ENCODE data around the gene ZBTB40.

ZBTB40 gene, protein sequence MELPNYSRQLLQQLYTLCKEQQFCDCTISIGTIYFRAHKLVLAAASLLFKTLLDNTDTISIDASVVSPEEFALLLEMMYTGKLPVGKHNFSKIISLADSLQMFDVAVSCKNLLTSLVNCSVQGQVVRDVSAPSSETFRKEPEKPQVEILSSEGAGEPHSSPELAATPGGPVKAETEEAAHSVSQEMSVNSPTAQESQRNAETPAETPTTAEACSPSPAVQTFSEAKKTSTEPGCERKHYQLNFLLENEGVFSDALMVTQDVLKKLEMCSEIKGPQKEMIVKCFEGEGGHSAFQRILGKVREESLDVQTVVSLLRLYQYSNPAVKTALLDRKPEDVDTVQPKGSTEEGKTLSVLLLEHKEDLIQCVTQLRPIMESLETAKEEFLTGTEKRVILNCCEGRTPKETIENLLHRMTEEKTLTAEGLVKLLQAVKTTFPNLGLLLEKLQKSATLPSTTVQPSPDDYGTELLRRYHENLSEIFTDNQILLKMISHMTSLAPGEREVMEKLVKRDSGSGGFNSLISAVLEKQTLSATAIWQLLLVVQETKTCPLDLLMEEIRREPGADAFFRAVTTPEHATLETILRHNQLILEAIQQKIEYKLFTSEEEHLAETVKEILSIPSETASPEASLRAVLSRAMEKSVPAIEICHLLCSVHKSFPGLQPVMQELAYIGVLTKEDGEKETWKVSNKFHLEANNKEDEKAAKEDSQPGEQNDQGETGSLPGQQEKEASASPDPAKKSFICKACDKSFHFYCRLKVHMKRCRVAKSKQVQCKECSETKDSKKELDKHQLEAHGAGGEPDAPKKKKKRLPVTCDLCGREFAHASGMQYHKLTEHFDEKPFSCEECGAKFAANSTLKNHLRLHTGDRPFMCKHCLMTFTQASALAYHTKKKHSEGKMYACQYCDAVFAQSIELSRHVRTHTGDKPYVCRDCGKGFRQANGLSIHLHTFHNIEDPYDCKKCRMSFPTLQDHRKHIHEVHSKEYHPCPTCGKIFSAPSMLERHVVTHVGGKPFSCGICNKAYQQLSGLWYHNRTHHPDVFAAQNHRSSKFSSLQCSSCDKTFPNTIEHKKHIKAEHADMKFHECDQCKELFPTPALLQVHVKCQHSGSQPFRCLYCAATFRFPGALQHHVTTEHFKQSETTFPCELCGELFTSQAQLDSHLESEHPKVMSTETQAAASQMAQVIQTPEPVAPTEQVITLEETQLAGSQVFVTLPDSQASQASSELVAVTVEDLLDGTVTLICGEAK

GRCh38 chr1:22451702-22452480 lies at the start of gene ZBTB40:
ZBTB40 (plus strand) TSS chr1:22451851; CDS start chr1:22489949, 38,098 bp downstream.
- TF ChIP-seq, protein P1, sequence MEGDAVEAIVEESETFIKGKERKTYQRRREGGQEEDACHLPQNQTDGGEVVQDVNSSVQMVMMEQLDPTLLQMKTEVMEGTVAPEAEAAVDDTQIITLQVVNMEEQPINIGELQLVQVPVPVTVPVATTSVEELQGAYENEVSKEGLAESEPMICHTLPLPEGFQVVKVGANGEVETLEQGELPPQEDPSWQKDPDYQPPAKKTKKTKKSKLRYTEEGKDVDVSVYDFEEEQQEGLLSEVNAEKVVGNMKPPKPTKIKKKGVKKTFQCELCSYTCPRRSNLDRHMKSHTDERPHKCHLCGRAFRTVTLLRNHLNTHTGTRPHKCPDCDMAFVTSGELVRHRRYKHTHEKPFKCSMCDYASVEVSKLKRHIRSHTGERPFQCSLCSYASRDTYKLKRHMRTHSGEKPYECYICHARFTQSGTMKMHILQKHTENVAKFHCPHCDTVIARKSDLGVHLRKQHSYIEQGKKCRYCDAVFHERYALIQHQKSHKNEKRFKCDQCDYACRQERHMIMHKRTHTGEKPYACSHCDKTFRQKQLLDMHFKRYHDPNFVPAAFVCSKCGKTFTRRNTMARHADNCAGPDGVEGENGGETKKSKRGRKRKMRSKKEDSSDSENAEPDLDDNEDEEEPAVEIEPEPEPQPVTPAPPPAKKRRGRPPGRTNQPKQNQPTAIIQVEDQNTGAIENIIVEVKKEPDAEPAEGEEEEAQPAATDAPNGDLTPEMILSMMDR (IDR thresholded peaks at IDR 0.05; ENCODE audit: low read depth, low read length, missing control alignments): peak; percentile 11
- peak; percentile 86 for DNase-seq (ENCODE audit: low read depth)
- peak within 1 kb of the TSS; percentile 87 for H3K4me3 ChIP-seq (ENCODE audit: low read depth, low read length)

GRCh38 chr1:22402356-22403053 lies 49.1 kb upstream of the ZBTB40 start:
- H3K4me3 ChIP-seq (ENCODE audit: low read depth, low read length): no peak overlapping the region
- no peak for DNase-seq (ENCODE audit: low read depth)
- TF ChIP-seq, protein P1 (IDR thresholded peaks at IDR 0.05; ENCODE audit: low read depth, low read length, missing control alignments): no peak

- TF ChIP-seq, protein P1 (IDR thresholded peaks at IDR 0.05; ENCODE audit: low read depth, low read length, missing control alignments): no peak
- H3K4me3 ChIP-seq (ENCODE audit: low read depth, low read length): no peak overlapping the region
- no peak for DNase-seq (ENCODE audit: low read depth)
Observed at GRCh38 chr1:22404486-22404885, 47.2 kb upstream of the ZBTB40 start.

- TF ChIP-seq, protein P1 (IDR thresholded peaks at IDR 0.05; ENCODE audit: low read depth, low read length, missing control alignments): no peak
- no peak overlapping the region for H3K4me3 ChIP-seq (ENCODE audit: low read depth, low read length)
- DNase-seq (ENCODE audit: low read depth): no peak
Observed at GRCh38 chr1:22406722-22407495, 44.7 kb upstream of the ZBTB40 start.

DNA sequence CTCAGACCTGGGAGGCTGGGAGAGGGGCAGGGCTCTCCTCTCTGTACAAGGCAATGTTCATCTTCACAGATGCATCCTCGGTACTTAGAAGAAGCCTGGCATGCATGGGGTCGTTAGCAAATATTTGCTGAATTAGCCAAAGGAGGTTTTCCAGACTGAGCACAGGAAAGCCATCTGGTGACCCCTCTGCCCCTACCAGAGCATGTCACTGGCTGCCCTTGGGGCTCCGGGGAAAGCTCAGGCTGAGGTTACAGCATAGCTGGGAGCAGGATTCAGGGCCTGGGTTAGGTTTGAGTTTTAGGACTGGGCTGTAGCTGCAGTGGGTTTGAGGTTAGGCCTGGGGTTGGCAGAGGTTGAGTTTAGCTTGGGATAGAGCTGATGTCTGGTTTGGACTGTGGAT lies 43.4 kb upstream of the ZBTB40 start:
- no peak overlapping the region for H3K4me3 ChIP-seq (ENCODE audit: low read depth, low read length)
- no peak for DNase-seq (ENCODE audit: low read depth)
- TF ChIP-seq, protein P1 (IDR thresholded peaks at IDR 0.05; ENCODE audit: low read depth, low read length, missing control alignments): no peak
